ENCODE results near the gene SDHC. TPM values are rescaled to one million over a fixed set of nuclear protein-coding genes. Genes with fewer than 3 reads are reported as not detected.

The SDHC gene
- total and polyA plus RNA-seq, 8 donors, result 164 to 204 (median 185) TPM

- no peak for TF ChIP-seq CTCF (IDR thresholded peaks at IDR 0.05)
- H3K4me3 ChIP-seq, result no peak overlapping the region
- no peaks in the 10 kb centered on the region for H3K9me3 ChIP-seq
- intact Hi-C loops (cut with DNase I), result no loop called here
- ATAC-seq, result no peak
- peaks cover 0 to 1% of the 10 kb centered on the region in 2 donors for H3K4me1 ChIP-seq
- no peak for DNase-seq
- peaks cover 0 to 25% of the 10 kb centered on the region in 2 donors for H3K36me3 ChIP-seq
- H3K27me3 ChIP-seq, result no peaks in the 10 kb centered on the region
- H3K27ac ChIP-seq, result no peak overlapping the region
Measured at GRCh38 chr1:161364332-161364731, 50.2 kb downstream of the SDHC start.

- ATAC-seq (no peak), DNase-seq (no peak)
- peaks cover 0 to 25% of the 10 kb centered on the region in 2 donors for H3K36me3 ChIP-seq
- H3K4me3 ChIP-seq, result no peak overlapping the region
- H3K27me3 ChIP-seq, result no peaks in the 10 kb centered on the region
- TF ChIP-seq CTCF (IDR thresholded peaks at IDR 0.05), result no peak
- no peak overlapping the region for H3K27ac ChIP-seq
- intact Hi-C loops (cut with DNase I), result no loop called here
- H3K9me3 ChIP-seq, result no peaks in the 10 kb centered on the region
- no peaks in the 10 kb centered on the region for H3K4me1 ChIP-seq
Measured at GRCh38 chr1:161365207-161365606, 51.0 kb downstream of the SDHC start.

- H3K27ac ChIP-seq, result peak within 1 kb of the TSS; percentile 4 to 47
- no peak for TF ChIP-seq CTCF (IDR thresholded peaks at IDR 0.05)
- DNase-seq, result peak in 2 of 4 donors; percentile 64 to 70
Measured at GRCh38 chr1:161367684-161368400, 53.7 kb downstream of the SDHC start, which contains the start of gene CFAP126. Gene CFAP126, minus strand, starts transcription at chr1:161367876. Its CDS starts 8 bp downstream, at chr1:161367868.

GRCh38 chr1:161373442-161373841 is 59.3 kb downstream of the SDHC start:
- no peak overlapping the region for H3K4me3 ChIP-seq
- DNase-seq (no peak), ATAC-seq (no peak)
- no peak overlapping the region for H3K27ac ChIP-seq
- H3K27me3 ChIP-seq, result no peaks in the 10 kb centered on the region
- intact Hi-C loops (cut with DNase I), result no loop called here
- H3K4me1 ChIP-seq, result no peaks in the 10 kb centered on the region
- no peaks in the 10 kb centered on the region for H3K36me3 ChIP-seq
- H3K9me3 ChIP-seq, result no peaks in the 10 kb centered on the region
- no peak for TF ChIP-seq CTCF (IDR thresholded peaks at IDR 0.05)

More at GRCh38 chr1:161367684-161368400, 53.7 kb downstream of the SDHC start, which contains the start of gene CFAP126:
- Histone ChIP-seq H3K4me3 (no peak within 1 kb of the TSS), H3K36me3 (peaks cover 0 to 25% of the 10 kb centered on the region in 2 donors), H3K4me1 (no peaks in the 10 kb centered on the region), H3K27me3 (no peaks in the 10 kb centered on the region), H3K9me3 (no peaks in the 10 kb centered on the region)
- intact Hi-C loops (cut with DNase I), result no loop called here
- ATAC-seq, result peak; percentile 99

- no peak overlapping the region for H3K27ac ChIP-seq
- intact Hi-C loops (cut with DNase I), result no loop called here
- ATAC-seq (peak; percentile 10), DNase-seq (no peak)
- no peaks in the 10 kb centered on the region for H3K27me3 ChIP-seq
- no peak for TF ChIP-seq CTCF (IDR thresholded peaks at IDR 0.05)
- H3K4me3 ChIP-seq, result no peak overlapping the region
- no peaks in the 10 kb centered on the region for H3K36me3 ChIP-seq
- H3K4me1 ChIP-seq, result no peaks in the 10 kb centered on the region
- no peaks in the 10 kb centered on the region for H3K9me3 ChIP-seq
Measured at GRCh38 chr1:161374373-161374772, 60.2 kb downstream of the SDHC start.
